HCT116 (cell line): ENCODE results near the gene C2orf78. TPM values are rescaled to one million over a fixed set of nuclear protein-coding genes. Genes with fewer than 3 reads are reported as not detected.

ENCODE experiments used
- ATAC-seq: fragments of 200-7000 bp; cut with Tn5 transposase; 2 replicates; pipeline ENCODE4 v1.9.1; 2020; ENCODE audit warnings: mild to moderate bottlenecking, moderate library complexity
- BruUV-seq: library from RNA; stranded (reverse); fragments of 400-500 nt; replicated peaks from 2 replicates; lab custom pipeline; 2021; lab: Mats Ljungman, UMichigan
- CTCF ChIA-PET: fragments of 300-600 bp; sonication (Branson Sonifier 250); formaldehyde crosslinking; loops from one replicate; lab custom pipeline; 2021; ENCODE audit warnings: antibody characterized with exemption; lab: Charles Lee
- POLR2A ChIA-PET: fragments of 300-600, 350-600 bp; sonication (Branson Sonifier 250); formaldehyde crosslinking; loops from one replicate; lab custom pipeline; 2021; ENCODE audit warnings: antibody characterized with exemption; lab: Charles Lee
- RAD21 ChIA-PET, 2 experiments: fragments of 300-600 bp; sonication (Branson Sonifier 250); formaldehyde crosslinking; loops; one replicate each; lab custom pipeline; 2023; ENCODE audit warnings: low total read pairs in 2 of 2; ENCODE audit not compliant: uncharacterized antibody in 2 of 2, unreplicated experiment in 2 of 2, low non-redundant PET in 1 of 2; lab: Charles Lee
- DNase-seq: peaks from one replicate; pipeline ENCODE4 v3.0.0-alpha.2; 2010; ENCODE audit warnings: low read depth, low spot score
- H2AFZ ChIP-seq: fragments of 200-600 bp; shearing (Covaris generic), sonication (generic); 2 replicates; pipeline ENCODE4 v1.6.1; 2017; ENCODE audit warnings: low read depth, mixed run types, mixed read lengths, antibody characterized with exemption, low read length; ENCODE audit not compliant: poor library complexity, severe bottlenecking
- H3K27ac ChIP-seq: 2 replicates; pipeline ENCODE4 v1.5.1; 2012; ENCODE audit warnings: low read depth, low read length
- H3K27me3 ChIP-seq: fragments of 200-600 bp; sonication (generic); 2 replicates; pipeline ENCODE4 v1.6.1; 2016; ENCODE audit warnings: mixed run types, low read length, mixed read lengths; ENCODE audit not compliant: insufficient read depth
- H3K36me3 ChIP-seq, 2 experiments: fragments of 200-500 bp in 1 of 2; fragments of 200-600 bp in 1 of 2; sonication (Bioruptor generic) in 1 of 2; sonication (generic) in 1 of 2; 2 replicates each; pipeline versions ENCODE4 v1.5.1 to v1.6.1; 2014 to 2016; ENCODE audit warnings: low read length in 2 of 2, inconsistent platforms in 1 of 2, mixed read lengths in 1 of 2, mixed run types in 1 of 2; ENCODE audit not compliant: insufficient read depth in 2 of 2, control insufficient read depth in 1 of 2
- H3K4me1 ChIP-seq, 2 experiments: fragments of 200-600 bp in 1 of 2; sonication (generic) in 1 of 2; 2 replicates each; pipeline versions ENCODE4 v1.5.1 to v1.6.1; 2012 to 2017; ENCODE audit warnings: low read length in 2 of 2, inconsistent platforms in 1 of 2, mild to moderate bottlenecking in 1 of 2, mixed read lengths in 1 of 2, mixed run types in 1 of 2, moderate library complexity in 1 of 2; ENCODE audit not compliant: insufficient read depth in 2 of 2, control insufficient read depth in 1 of 2
- H3K4me2 ChIP-seq: fragments of 200-600 bp; sonication (generic); 2 replicates; pipeline ENCODE4 v1.6.1; 2017; ENCODE audit warnings: mixed run types, low read length, mixed read lengths
- H3K4me3 ChIP-seq, 2 experiments: fragments of 200-600 bp in 1 of 2; sonication (generic) in 1 of 2; replicated peaks in 1 of 2; 2 replicates each; pipeline ENCODE4 v1.5.1; 2011 to 2016; ENCODE audit warnings: low read length in 2 of 2, control low read depth in 1 of 2, low read depth in 1 of 2, mild to moderate bottlenecking in 1 of 2, mixed read lengths in 1 of 2, mixed run types in 1 of 2
- H3K79me2 ChIP-seq: fragments of 200-600 bp; sonication (generic); 2 replicates; pipeline ENCODE4 v1.6.1; 2017; ENCODE audit warnings: mild to moderate bottlenecking, mixed run types, low read length, moderate library complexity, mixed read lengths; ENCODE audit not compliant: insufficient read depth
- H3K9ac ChIP-seq: fragments of 200-600 bp; sonication (generic); 2 replicates; pipeline ENCODE4 v1.6.1; 2016; ENCODE audit warnings: low read length, mixed read lengths
- H3K9me2 ChIP-seq: fragments of 200-600 bp; sonication (generic), shearing (Covaris generic); 2 replicates; pipeline ENCODE4 v1.6.1; 2017; ENCODE audit warnings: mixed run types, mild to moderate bottlenecking, moderate library complexity; ENCODE audit not compliant: insufficient read depth
- H3K9me3 ChIP-seq, 2 experiments: fragments of 200-500 bp in 1 of 2; fragments of 200-600 bp in 1 of 2; sonication (Bioruptor generic) in 1 of 2; sonication (generic) in 1 of 2; 2 replicates each; pipeline ENCODE4 v1.6.1; 2014 to 2017; ENCODE audit warnings: low read length in 2 of 2, mixed read lengths in 2 of 2, inconsistent platforms in 1 of 2, low read depth in 1 of 2, mild to moderate bottlenecking in 1 of 2, mixed run types in 1 of 2, moderate library complexity in 1 of 2; ENCODE audit not compliant: control insufficient read depth in 1 of 2, insufficient read depth in 1 of 2
- H4K20me1 ChIP-seq: fragments of 200-600 bp; sonication (generic), shearing (Covaris generic); 2 replicates; pipeline ENCODE4 v1.6.1; 2017; ENCODE audit warnings: mixed run types, mild to moderate bottlenecking, moderate library complexity; ENCODE audit not compliant: insufficient read depth
- ATF3 ChIP-seq: IDR thresholded peaks from 2 replicates; pipeline ENCODE4 v1.6.1; 2012
- CBX3 ChIP-seq: IDR thresholded peaks from 2 replicates; pipeline ENCODE4 v1.6.1; 2012; ENCODE audit warnings: low read depth
- CEBPB ChIP-seq: IDR thresholded peaks from 2 replicates; pipeline ENCODE4 v1.6.1; 2012; ENCODE audit warnings: low read depth
- EGR1 ChIP-seq: IDR thresholded peaks from 2 replicates; pipeline ENCODE4 v1.6.1; 2012; ENCODE audit warnings: low read depth
- ELF1 ChIP-seq: IDR thresholded peaks from 2 replicates; pipeline ENCODE4 v1.6.1; 2012; ENCODE audit warnings: low read depth, borderline replicate concordance
- EZH2 ChIP-seq: fragments of 200-600 bp; sonication (generic); IDR thresholded peaks from 2 replicates; pipeline ENCODE4 v1.6.1; 2017; ENCODE audit warnings: antibody characterized with exemption, mixed run types
- EZH2phosphoT487 ChIP-seq: fragments of 200-600 bp; IDR thresholded peaks from 2 replicates; pipeline ENCODE4 v1.6.1; 2018; ENCODE audit warnings: antibody characterized with exemption, borderline replicate concordance
- FOSL1 ChIP-seq: IDR thresholded peaks from 2 replicates; pipeline ENCODE4 v1.6.1; 2012; ENCODE audit warnings: low read depth
- JUND ChIP-seq: IDR thresholded peaks from 2 replicates; pipeline ENCODE4 v1.6.1; 2012
- POLR2A ChIP-seq: IDR thresholded peaks from 2 replicates; pipeline ENCODE4 v1.7.0; 2011; ENCODE audit warnings: borderline replicate concordance; ENCODE audit not compliant: insufficient read depth, insufficient read length; ENCODE audit errors: extremely low read depth
- POLR2AphosphoS5 ChIP-seq: IDR thresholded peaks from 2 replicates; pipeline ENCODE4 v1.6.1; 2011; ENCODE audit warnings: mild to moderate bottlenecking, low read depth, low read length, moderate library complexity
- RAD21 ChIP-seq: IDR thresholded peaks from 2 replicates; pipeline ENCODE4 v1.6.1; 2012; ENCODE audit warnings: low read depth, mild to moderate bottlenecking
- SP1 ChIP-seq: IDR thresholded peaks from 2 replicates; pipeline ENCODE4 v1.6.1; 2012; ENCODE audit warnings: low read depth
- SRF ChIP-seq: IDR thresholded peaks from 2 replicates; pipeline ENCODE4 v1.6.1; 2012; ENCODE audit warnings: low read depth
- TCF7L2 ChIP-seq: IDR thresholded peaks from 2 replicates; pipeline ENCODE4 v1.7.0; 2011; ENCODE audit warnings: borderline replicate concordance, inconsistent platforms; ENCODE audit not compliant: insufficient read depth, insufficient read length; ENCODE audit errors: extremely low read depth
- YY1 ChIP-seq: IDR thresholded peaks from 2 replicates; pipeline ENCODE4 v1.6.1; 2011; ENCODE audit warnings: low read length, low read depth, moderate library complexity, mild to moderate bottlenecking; ENCODE audit not compliant: insufficient replicate concordance; ENCODE audit errors: extremely low read depth
- ZFX ChIP-seq: fragments of 450-650 bp; IDR thresholded peaks from 2 replicates; pipeline ENCODE4 v1.6.1; 2017
- ZNF274 ChIP-seq: fragments of 200-500 bp; sonication (Bioruptor generic); IDR thresholded peaks from 2 replicates; pipeline ENCODE4 v1.6.1; 2014; ENCODE audit warnings: mild to moderate bottlenecking, low read depth, low read length, inconsistent platforms
- intact Hi-C: fragments of 100-400 bp; cut with micrococcal nuclease; formaldehyde crosslinking; loops from 2 replicates; pipeline ENCODE4 v1.10.0; 2022
- total RNA-seq: library from RNA; stranded (reverse); gene quantifications from one replicate; pipeline ENCODE4 v1.2.1, GENCODE V29; 2021; ENCODE audit not compliant: unreplicated experiment
- TF ChIP-seq, protein P1 (sequence below): IDR thresholded peaks from 2 replicates; pipeline ENCODE4 v1.6.1; 2012
- TF ChIP-seq, protein P2 (sequence below): IDR thresholded peaks from 2 replicates; pipeline ENCODE4 v1.6.1; 2011; ENCODE audit warnings: mild to moderate bottlenecking, low read length, moderate library complexity; ENCODE audit not compliant: insufficient replicate concordance; ENCODE audit errors: extremely low read depth
- TF ChIP-seq, protein P3 (sequence below): IDR thresholded peaks from 2 replicates; pipeline ENCODE4 v1.6.1; 2012; ENCODE audit warnings: low read depth

C2orf78 gene
- total RNA-seq, 1 experiment from 2014 or later: 1.5 TPM

GRCh38 chr2:73828818-73829570 is 45.0 kb downstream of the C2orf78 start, which contains the start of gene STAMBP:
Gene STAMBP (plus strand): TSS chr2:73828961. CDS start chr2:73830857, 1,896 bp downstream.
- POLR2A ChIA-PET: interaction anchor here (0.8 to 1.5 kb wide), 5 partner anchors 92 to 370 kb away, joined by 3 to 5 read pairs (median 4); partner anchors contain the start of genes MTHFD2 and TPRKB
- H3K4me3 ChIP-seq: peak within 1 kb of the TSS; percentile 73 to 95
- CTCF ChIA-PET: interaction anchor here (0.7 to 2.8 kb wide), 9 partner anchors 9 to 506 kb away, joined by 3 to 14 read pairs (median 5); partner anchors contain the start of gene MOB1A
- H3K27ac ChIP-seq: peak within 1 kb of the TSS; percentile 79
- peak within 1 kb of the TSS; percentile 80 for H3K4me2 ChIP-seq
- H3K27me3 ChIP-seq: no peaks in the 10 kb centered on the region
- H4K20me1 ChIP-seq: no peaks in the 10 kb centered on the region
- H3K9ac ChIP-seq: peak within 1 kb of the TSS; percentile 87
- H3K4me1 ChIP-seq: peaks cover 11 to 32% of the 10 kb centered on the region in 2 experiments; a peak in 3 of 4 replicates
- H3K9me2 ChIP-seq: no peaks in the 10 kb centered on the region
- H3K79me2 ChIP-seq: peaks cover 29% of the 10 kb centered on the region
- DNase-seq: peak; percentile 95
- BruUV-seq: TSS peak; percentile 77
- ATAC-seq: peak; percentile 92
- RAD21 ChIA-PET: interaction anchor here (0.7 to 1.0 kb wide), 2 partner anchors 92 to 322 kb away, joined by 3 to 4 read pairs; partner anchors contain the start of gene TPRKB (in 1 of the 2)
- H3K9me3 ChIP-seq: no peaks in the 10 kb centered on the region
- H3K36me3 ChIP-seq: peaks cover 7 to 19% of the 10 kb centered on the region in 2 experiments; a peak in 3 of 4 replicates
- intact Hi-C loops: no loop called here
- H2AFZ ChIP-seq: peak within 1 kb of the TSS; percentile 89
- TF ChIP-seq FOSL1 (no peak), SP1 (peak; percentile 70), JUND (no peak), ELF1 (peak; percentile 52), CEBPB (no peak), POLR2AphosphoS5 (peak; percentile 83), RAD21 (no peak), POLR2A (no peak), ZNF274 (no peak), YY1 (peak; percentile 99), CBX3 (no peak), SRF (no peak), ATF3 (no peak), ZFX (peak; percentile 87), EZH2 (no peak), EGR1 (peak; percentile 87), EZH2phosphoT487 (no peak), TCF7L2 (no peak)
- TF ChIP-seq, protein P1, sequence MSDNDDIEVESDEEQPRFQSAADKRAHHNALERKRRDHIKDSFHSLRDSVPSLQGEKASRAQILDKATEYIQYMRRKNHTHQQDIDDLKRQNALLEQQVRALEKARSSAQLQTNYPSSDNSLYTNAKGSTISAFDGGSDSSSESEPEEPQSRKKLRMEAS: peak; percentile 33; the same call in 1 of the 2 replicates
- TF ChIP-seq, protein P2, sequence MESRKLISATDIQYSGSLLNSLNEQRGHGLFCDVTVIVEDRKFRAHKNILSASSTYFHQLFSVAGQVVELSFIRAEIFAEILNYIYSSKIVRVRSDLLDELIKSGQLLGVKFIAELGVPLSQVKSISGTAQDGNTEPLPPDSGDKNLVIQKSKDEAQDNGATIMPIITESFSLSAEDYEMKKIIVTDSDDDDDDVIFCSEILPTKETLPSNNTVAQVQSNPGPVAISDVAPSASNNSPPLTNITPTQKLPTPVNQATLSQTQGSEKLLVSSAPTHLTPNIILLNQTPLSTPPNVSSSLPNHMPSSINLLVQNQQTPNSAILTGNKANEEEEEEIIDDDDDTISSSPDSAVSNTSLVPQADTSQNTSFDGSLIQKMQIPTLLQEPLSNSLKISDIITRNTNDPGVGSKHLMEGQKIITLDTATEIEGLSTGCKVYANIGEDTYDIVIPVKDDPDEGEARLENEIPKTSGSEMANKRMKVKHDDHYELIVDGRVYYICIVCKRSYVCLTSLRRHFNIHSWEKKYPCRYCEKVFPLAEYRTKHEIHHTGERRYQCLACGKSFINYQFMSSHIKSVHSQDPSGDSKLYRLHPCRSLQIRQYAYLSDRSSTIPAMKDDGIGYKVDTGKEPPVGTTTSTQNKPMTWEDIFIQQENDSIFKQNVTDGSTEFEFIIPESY: no peak
- TF ChIP-seq, protein P3, sequence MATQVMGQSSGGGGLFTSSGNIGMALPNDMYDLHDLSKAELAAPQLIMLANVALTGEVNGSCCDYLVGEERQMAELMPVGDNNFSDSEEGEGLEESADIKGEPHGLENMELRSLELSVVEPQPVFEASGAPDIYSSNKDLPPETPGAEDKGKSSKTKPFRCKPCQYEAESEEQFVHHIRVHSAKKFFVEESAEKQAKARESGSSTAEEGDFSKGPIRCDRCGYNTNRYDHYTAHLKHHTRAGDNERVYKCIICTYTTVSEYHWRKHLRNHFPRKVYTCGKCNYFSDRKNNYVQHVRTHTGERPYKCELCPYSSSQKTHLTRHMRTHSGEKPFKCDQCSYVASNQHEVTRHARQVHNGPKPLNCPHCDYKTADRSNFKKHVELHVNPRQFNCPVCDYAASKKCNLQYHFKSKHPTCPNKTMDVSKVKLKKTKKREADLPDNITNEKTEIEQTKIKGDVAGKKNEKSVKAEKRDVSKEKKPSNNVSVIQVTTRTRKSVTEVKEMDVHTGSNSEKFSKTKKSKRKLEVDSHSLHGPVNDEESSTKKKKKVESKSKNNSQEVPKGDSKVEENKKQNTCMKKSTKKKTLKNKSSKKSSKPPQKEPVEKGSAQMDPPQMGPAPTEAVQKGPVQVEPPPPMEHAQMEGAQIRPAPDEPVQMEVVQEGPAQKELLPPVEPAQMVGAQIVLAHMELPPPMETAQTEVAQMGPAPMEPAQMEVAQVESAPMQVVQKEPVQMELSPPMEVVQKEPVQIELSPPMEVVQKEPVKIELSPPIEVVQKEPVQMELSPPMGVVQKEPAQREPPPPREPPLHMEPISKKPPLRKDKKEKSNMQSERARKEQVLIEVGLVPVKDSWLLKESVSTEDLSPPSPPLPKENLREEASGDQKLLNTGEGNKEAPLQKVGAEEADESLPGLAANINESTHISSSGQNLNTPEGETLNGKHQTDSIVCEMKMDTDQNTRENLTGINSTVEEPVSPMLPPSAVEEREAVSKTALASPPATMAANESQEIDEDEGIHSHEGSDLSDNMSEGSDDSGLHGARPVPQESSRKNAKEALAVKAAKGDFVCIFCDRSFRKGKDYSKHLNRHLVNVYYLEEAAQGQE: no peak
